Measurements from ENCODE around the gene MARS2.

The MARS2 gene

GRCh38 chr2:197705121-197705911 is at the start of gene MARS2:
MARS2 (plus strand) TSS chr2:197705369; CDS start chr2:197705406, 37 bp downstream.
- Histone ChIP-seq H3K27ac (ENCODE audit: low read length) (peak within 1 kb of the TSS; percentile 37; the same call in 1 of the 2 replicates), H3K27me3 (ENCODE audit: low read depth, low read length) (no peaks in the 10 kb centered on the region), H3K9me3 (ENCODE audit: insufficient read depth, low read length) (no peaks in the 10 kb centered on the region), H2AFZ (ENCODE audit: low read depth, low read length) (peak within 1 kb of the TSS; percentile 97), H3K4me1 (ENCODE audit: low read length) (peaks cover 29% of the 10 kb centered on the region), H3K79me2 (ENCODE audit: low read length) (peaks cover 49% of the 10 kb centered on the region), H3K36me3 (replicated peaks; ENCODE audit: low read depth, low read length) (peaks cover 7% of the 10 kb centered on the region), H4K20me1 (ENCODE audit: insufficient read depth, low read length) (peaks cover 29% of the 10 kb centered on the region), H3K9ac (ENCODE audit: low read length) (peak within 1 kb of the TSS; percentile 83), H3K4me3 (ENCODE audit: low read length) (peak within 1 kb of the TSS; percentile 81), H3K4me2 (ENCODE audit: low read length) (peak within 1 kb of the TSS; percentile 97)
- TF ChIP-seq, protein P1, sequence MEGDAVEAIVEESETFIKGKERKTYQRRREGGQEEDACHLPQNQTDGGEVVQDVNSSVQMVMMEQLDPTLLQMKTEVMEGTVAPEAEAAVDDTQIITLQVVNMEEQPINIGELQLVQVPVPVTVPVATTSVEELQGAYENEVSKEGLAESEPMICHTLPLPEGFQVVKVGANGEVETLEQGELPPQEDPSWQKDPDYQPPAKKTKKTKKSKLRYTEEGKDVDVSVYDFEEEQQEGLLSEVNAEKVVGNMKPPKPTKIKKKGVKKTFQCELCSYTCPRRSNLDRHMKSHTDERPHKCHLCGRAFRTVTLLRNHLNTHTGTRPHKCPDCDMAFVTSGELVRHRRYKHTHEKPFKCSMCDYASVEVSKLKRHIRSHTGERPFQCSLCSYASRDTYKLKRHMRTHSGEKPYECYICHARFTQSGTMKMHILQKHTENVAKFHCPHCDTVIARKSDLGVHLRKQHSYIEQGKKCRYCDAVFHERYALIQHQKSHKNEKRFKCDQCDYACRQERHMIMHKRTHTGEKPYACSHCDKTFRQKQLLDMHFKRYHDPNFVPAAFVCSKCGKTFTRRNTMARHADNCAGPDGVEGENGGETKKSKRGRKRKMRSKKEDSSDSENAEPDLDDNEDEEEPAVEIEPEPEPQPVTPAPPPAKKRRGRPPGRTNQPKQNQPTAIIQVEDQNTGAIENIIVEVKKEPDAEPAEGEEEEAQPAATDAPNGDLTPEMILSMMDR (IDR thresholded peaks at IDR 0.05; ENCODE audit: low read depth, low read length), result no peak
- TF ChIP-seq EZH2phosphoT487 (IDR thresholded peaks at IDR 0.05; ENCODE audit: low read depth), result no peak

- no peaks in the 10 kb centered on the region for H3K36me3 ChIP-seq (replicated peaks; ENCODE audit: low read depth, low read length)
- H3K9me3 ChIP-seq (ENCODE audit: insufficient read depth, low read length), result no peaks in the 10 kb centered on the region
Observed at GRCh38 chr2:197657562-197657961, 47.6 kb upstream of the MARS2 start.

DNA sequence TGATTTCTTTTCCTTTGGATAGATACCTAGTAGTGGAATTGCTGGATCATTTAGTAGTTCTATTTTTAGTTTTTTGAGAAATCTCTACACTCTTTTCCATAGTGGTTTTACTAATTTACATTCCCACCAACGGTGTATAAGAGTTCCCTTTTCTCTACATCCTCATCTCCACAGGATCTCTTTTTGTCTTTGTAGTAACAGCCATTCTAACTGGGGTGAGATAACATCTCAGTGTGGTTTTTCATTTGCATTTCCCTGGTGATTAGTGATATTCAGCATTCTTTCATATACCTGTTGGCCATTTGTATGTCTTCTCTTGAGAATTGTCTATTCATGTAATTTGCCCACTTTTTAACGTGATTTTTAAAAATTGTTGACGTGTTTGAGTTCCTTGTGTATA is 43.5 kb upstream of the MARS2 start:
- TF ChIP-seq EZH2phosphoT487 (IDR thresholded peaks at IDR 0.05; ENCODE audit: low read depth), result no peak
- TF ChIP-seq, protein P1 (IDR thresholded peaks at IDR 0.05; ENCODE audit: low read depth, low read length), result no peak
- Histone ChIP-seq H3K27ac (ENCODE audit: low read length) (no peak overlapping the region), H3K79me2 (ENCODE audit: low read length) (no peaks in the 10 kb centered on the region), H2AFZ (ENCODE audit: low read depth, low read length) (no peak overlapping the region), H3K4me3 (ENCODE audit: low read length) (no peak overlapping the region), H3K27me3 (ENCODE audit: low read depth, low read length) (no peaks in the 10 kb centered on the region), H3K9me3 (ENCODE audit: insufficient read depth, low read length) (0 out of 2 replicates have a peak, but pooled peaks cover 4% of the 10 kb centered on the region), H4K20me1 (ENCODE audit: insufficient read depth, low read length) (no peaks in the 10 kb centered on the region), H3K4me1 (ENCODE audit: low read length) (no peaks in the 10 kb centered on the region), H3K9ac (ENCODE audit: low read length) (no peak overlapping the region), H3K4me2 (ENCODE audit: low read length) (no peak overlapping the region), H3K36me3 (replicated peaks; ENCODE audit: low read depth, low read length) (no peaks in the 10 kb centered on the region)

More at GRCh38 chr2:197657562-197657961, 47.6 kb upstream of the MARS2 start:
- H4K20me1 ChIP-seq (ENCODE audit: insufficient read depth, low read length), result no peaks in the 10 kb centered on the region
- H3K4me1 ChIP-seq (ENCODE audit: low read length), result no peaks in the 10 kb centered on the region
- no peak overlapping the region for H3K4me2 ChIP-seq (ENCODE audit: low read length)
- no peak overlapping the region for H3K4me3 ChIP-seq (ENCODE audit: low read length)
- no peaks in the 10 kb centered on the region for H3K79me2 ChIP-seq (ENCODE audit: low read length)
- H3K27me3 ChIP-seq (ENCODE audit: low read depth, low read length), result no peaks in the 10 kb centered on the region
- TF ChIP-seq, protein P1 (IDR thresholded peaks at IDR 0.05; ENCODE audit: low read depth, low read length), result no peak
- no peak overlapping the region for H3K27ac ChIP-seq (ENCODE audit: low read length)
- no peak overlapping the region for H3K9ac ChIP-seq (ENCODE audit: low read length)
- no peak overlapping the region for H2AFZ ChIP-seq (ENCODE audit: low read depth, low read length)

- H3K4me3 ChIP-seq (ENCODE audit: low read length), result no peak overlapping the region
- no peak overlapping the region for H3K27ac ChIP-seq (ENCODE audit: low read length)
- no peak for TF ChIP-seq EZH2phosphoT487 (IDR thresholded peaks at IDR 0.05; ENCODE audit: low read depth)
Observed at GRCh38 chr2:197666277-197666676, 38.9 kb upstream of the MARS2 start.

More at GRCh38 chr2:197666277-197666676, 38.9 kb upstream of the MARS2 start:
- Histone ChIP-seq H3K4me2 (ENCODE audit: low read length) (no peak overlapping the region), H3K79me2 (ENCODE audit: low read length) (no peaks in the 10 kb centered on the region), H2AFZ (ENCODE audit: low read depth, low read length) (no peak overlapping the region), H3K9me3 (ENCODE audit: insufficient read depth, low read length) (0 out of 2 replicates have a peak, but pooled peaks cover 8% of the 10 kb centered on the region), H4K20me1 (ENCODE audit: insufficient read depth, low read length) (no peaks in the 10 kb centered on the region), H3K36me3 (replicated peaks; ENCODE audit: low read depth, low read length) (no peaks in the 10 kb centered on the region), H3K4me1 (ENCODE audit: low read length) (no peaks in the 10 kb centered on the region), H3K9ac (ENCODE audit: low read length) (no peak overlapping the region), H3K27me3 (ENCODE audit: low read depth, low read length) (no peaks in the 10 kb centered on the region)
